ENCODE data around the gene CHP1.

DNA sequence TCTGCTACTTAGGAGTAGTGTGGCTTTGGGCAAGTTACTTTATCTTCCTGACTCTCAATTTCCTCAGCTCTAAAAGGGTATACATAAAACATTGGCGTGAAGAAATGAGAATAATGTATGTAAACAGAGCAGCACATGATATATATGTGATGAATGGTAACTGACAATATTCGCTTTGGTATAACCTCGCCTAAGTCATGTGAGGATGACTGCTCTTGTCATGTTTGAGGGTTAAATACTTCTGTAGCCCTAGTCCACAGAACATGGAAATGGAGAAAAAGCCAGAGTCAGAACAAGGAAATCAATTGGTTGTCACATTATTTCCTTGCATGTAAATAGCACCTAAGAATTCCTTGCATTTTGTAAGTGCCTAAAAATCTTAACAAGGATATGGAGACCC, 25.0 kb downstream of the CHP1 start:
- TF ChIP-seq, protein P1, sequence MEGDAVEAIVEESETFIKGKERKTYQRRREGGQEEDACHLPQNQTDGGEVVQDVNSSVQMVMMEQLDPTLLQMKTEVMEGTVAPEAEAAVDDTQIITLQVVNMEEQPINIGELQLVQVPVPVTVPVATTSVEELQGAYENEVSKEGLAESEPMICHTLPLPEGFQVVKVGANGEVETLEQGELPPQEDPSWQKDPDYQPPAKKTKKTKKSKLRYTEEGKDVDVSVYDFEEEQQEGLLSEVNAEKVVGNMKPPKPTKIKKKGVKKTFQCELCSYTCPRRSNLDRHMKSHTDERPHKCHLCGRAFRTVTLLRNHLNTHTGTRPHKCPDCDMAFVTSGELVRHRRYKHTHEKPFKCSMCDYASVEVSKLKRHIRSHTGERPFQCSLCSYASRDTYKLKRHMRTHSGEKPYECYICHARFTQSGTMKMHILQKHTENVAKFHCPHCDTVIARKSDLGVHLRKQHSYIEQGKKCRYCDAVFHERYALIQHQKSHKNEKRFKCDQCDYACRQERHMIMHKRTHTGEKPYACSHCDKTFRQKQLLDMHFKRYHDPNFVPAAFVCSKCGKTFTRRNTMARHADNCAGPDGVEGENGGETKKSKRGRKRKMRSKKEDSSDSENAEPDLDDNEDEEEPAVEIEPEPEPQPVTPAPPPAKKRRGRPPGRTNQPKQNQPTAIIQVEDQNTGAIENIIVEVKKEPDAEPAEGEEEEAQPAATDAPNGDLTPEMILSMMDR (IDR thresholded peaks at IDR 0.05; ENCODE audit: low read length), result no peak
- no peak for TF ChIP-seq EZH2 (IDR thresholded peaks at IDR 0.05; ENCODE audit: borderline replicate concordance, low read length)

Data from OCI-LY1 (cell line).